HCT116 (cell line): Measurements from ENCODE around the gene KCNK2. TPM values are rescaled to one million over a fixed set of nuclear protein-coding genes. Genes with fewer than 3 reads are reported as not detected.

Experiments
- ATAC-seq: fragments of 200-7000 bp; cut with Tn5 transposase; 2 replicates; pipeline ENCODE4 v1.9.1; 2020; ENCODE audit warnings: mild to moderate bottlenecking, moderate library complexity
- BruUV-seq: library from RNA; stranded (reverse); fragments of 400-500 nt; replicated peaks from 2 replicates; lab custom pipeline; 2021; lab: Mats Ljungman, UMichigan
- CTCF ChIA-PET: fragments of 300-600 bp; sonication (Branson Sonifier 250); formaldehyde crosslinking; loops from one replicate; lab custom pipeline; 2021; ENCODE audit warnings: antibody characterized with exemption; lab: Charles Lee
- POLR2A ChIA-PET: fragments of 300-600, 350-600 bp; sonication (Branson Sonifier 250); formaldehyde crosslinking; loops from one replicate; lab custom pipeline; 2021; ENCODE audit warnings: antibody characterized with exemption; lab: Charles Lee
- RAD21 ChIA-PET, 2 experiments: fragments of 300-600 bp; sonication (Branson Sonifier 250); formaldehyde crosslinking; loops; one replicate each; lab custom pipeline; 2023; ENCODE audit warnings: low total read pairs in 2 of 2; ENCODE audit not compliant: uncharacterized antibody in 2 of 2, unreplicated experiment in 2 of 2, low non-redundant PET in 1 of 2; lab: Charles Lee
- DNase-seq: peaks from one replicate; pipeline ENCODE4 v3.0.0-alpha.2; 2010; ENCODE audit warnings: low read depth, low spot score
- H2AFZ ChIP-seq: fragments of 200-600 bp; shearing (Covaris generic), sonication (generic); 2 replicates; pipeline ENCODE4 v1.6.1; 2017; ENCODE audit warnings: low read depth, mixed run types, mixed read lengths, antibody characterized with exemption, low read length; ENCODE audit not compliant: poor library complexity, severe bottlenecking
- H3K27ac ChIP-seq: 2 replicates; pipeline ENCODE4 v1.5.1; 2012; ENCODE audit warnings: low read depth, low read length
- H3K27me3 ChIP-seq: fragments of 200-600 bp; sonication (generic); 2 replicates; pipeline ENCODE4 v1.6.1; 2016; ENCODE audit warnings: mixed run types, low read length, mixed read lengths; ENCODE audit not compliant: insufficient read depth
- H3K36me3 ChIP-seq, 2 experiments: fragments of 200-500 bp in 1 of 2; fragments of 200-600 bp in 1 of 2; sonication (Bioruptor generic) in 1 of 2; sonication (generic) in 1 of 2; 2 replicates each; pipeline versions ENCODE4 v1.5.1 to v1.6.1; 2014 to 2016; ENCODE audit warnings: low read length in 2 of 2, inconsistent platforms in 1 of 2, mixed read lengths in 1 of 2, mixed run types in 1 of 2; ENCODE audit not compliant: insufficient read depth in 2 of 2, control insufficient read depth in 1 of 2
- H3K4me1 ChIP-seq, 2 experiments: fragments of 200-600 bp in 1 of 2; sonication (generic) in 1 of 2; 2 replicates each; pipeline versions ENCODE4 v1.5.1 to v1.6.1; 2012 to 2017; ENCODE audit warnings: low read length in 2 of 2, inconsistent platforms in 1 of 2, mild to moderate bottlenecking in 1 of 2, mixed read lengths in 1 of 2, mixed run types in 1 of 2, moderate library complexity in 1 of 2; ENCODE audit not compliant: insufficient read depth in 2 of 2, control insufficient read depth in 1 of 2
- H3K4me2 ChIP-seq: fragments of 200-600 bp; sonication (generic); 2 replicates; pipeline ENCODE4 v1.6.1; 2017; ENCODE audit warnings: mixed run types, low read length, mixed read lengths
- H3K4me3 ChIP-seq, 2 experiments: fragments of 200-600 bp in 1 of 2; sonication (generic) in 1 of 2; replicated peaks in 1 of 2; 2 replicates each; pipeline ENCODE4 v1.5.1; 2011 to 2016; ENCODE audit warnings: low read length in 2 of 2, control low read depth in 1 of 2, low read depth in 1 of 2, mild to moderate bottlenecking in 1 of 2, mixed read lengths in 1 of 2, mixed run types in 1 of 2
- H3K79me2 ChIP-seq: fragments of 200-600 bp; sonication (generic); 2 replicates; pipeline ENCODE4 v1.6.1; 2017; ENCODE audit warnings: mild to moderate bottlenecking, mixed run types, low read length, moderate library complexity, mixed read lengths; ENCODE audit not compliant: insufficient read depth
- H3K9ac ChIP-seq: fragments of 200-600 bp; sonication (generic); 2 replicates; pipeline ENCODE4 v1.6.1; 2016; ENCODE audit warnings: low read length, mixed read lengths
- H3K9me2 ChIP-seq: fragments of 200-600 bp; sonication (generic), shearing (Covaris generic); 2 replicates; pipeline ENCODE4 v1.6.1; 2017; ENCODE audit warnings: mixed run types, mild to moderate bottlenecking, moderate library complexity; ENCODE audit not compliant: insufficient read depth
- H3K9me3 ChIP-seq, 2 experiments: fragments of 200-500 bp in 1 of 2; fragments of 200-600 bp in 1 of 2; sonication (Bioruptor generic) in 1 of 2; sonication (generic) in 1 of 2; 2 replicates each; pipeline ENCODE4 v1.6.1; 2014 to 2017; ENCODE audit warnings: low read length in 2 of 2, mixed read lengths in 2 of 2, inconsistent platforms in 1 of 2, low read depth in 1 of 2, mild to moderate bottlenecking in 1 of 2, mixed run types in 1 of 2, moderate library complexity in 1 of 2; ENCODE audit not compliant: control insufficient read depth in 1 of 2, insufficient read depth in 1 of 2
- H4K20me1 ChIP-seq: fragments of 200-600 bp; sonication (generic), shearing (Covaris generic); 2 replicates; pipeline ENCODE4 v1.6.1; 2017; ENCODE audit warnings: mixed run types, mild to moderate bottlenecking, moderate library complexity; ENCODE audit not compliant: insufficient read depth
- CBX3 ChIP-seq: IDR thresholded peaks from 2 replicates; pipeline ENCODE4 v1.6.1; 2012; ENCODE audit warnings: low read depth
- CEBPB ChIP-seq: IDR thresholded peaks from 2 replicates; pipeline ENCODE4 v1.6.1; 2012; ENCODE audit warnings: low read depth
- EZH2phosphoT487 ChIP-seq: fragments of 200-600 bp; IDR thresholded peaks from 2 replicates; pipeline ENCODE4 v1.6.1; 2018; ENCODE audit warnings: antibody characterized with exemption, borderline replicate concordance
- FOSL1 ChIP-seq: IDR thresholded peaks from 2 replicates; pipeline ENCODE4 v1.6.1; 2012; ENCODE audit warnings: low read depth
- JUND ChIP-seq: IDR thresholded peaks from 2 replicates; pipeline ENCODE4 v1.6.1; 2012
- POLR2A ChIP-seq: IDR thresholded peaks from 2 replicates; pipeline ENCODE4 v1.7.0; 2011; ENCODE audit warnings: borderline replicate concordance; ENCODE audit not compliant: insufficient read depth, insufficient read length; ENCODE audit errors: extremely low read depth
- POLR2AphosphoS5 ChIP-seq: IDR thresholded peaks from 2 replicates; pipeline ENCODE4 v1.6.1; 2011; ENCODE audit warnings: mild to moderate bottlenecking, low read depth, low read length, moderate library complexity
- REST ChIP-seq: IDR thresholded peaks from 2 replicates; pipeline ENCODE4 v1.6.1; 2012; ENCODE audit warnings: low read depth
- SIN3A ChIP-seq: IDR thresholded peaks from 2 replicates; pipeline ENCODE4 v1.6.1; 2012; ENCODE audit warnings: low read depth
- SRF ChIP-seq: IDR thresholded peaks from 2 replicates; pipeline ENCODE4 v1.6.1; 2012; ENCODE audit warnings: low read depth
- YY1 ChIP-seq: IDR thresholded peaks from 2 replicates; pipeline ENCODE4 v1.6.1; 2011; ENCODE audit warnings: low read length, low read depth, moderate library complexity, mild to moderate bottlenecking; ENCODE audit not compliant: insufficient replicate concordance; ENCODE audit errors: extremely low read depth
- ZFX ChIP-seq: fragments of 450-650 bp; IDR thresholded peaks from 2 replicates; pipeline ENCODE4 v1.6.1; 2017
- ZNF274 ChIP-seq: fragments of 200-500 bp; sonication (Bioruptor generic); IDR thresholded peaks from 2 replicates; pipeline ENCODE4 v1.6.1; 2014; ENCODE audit warnings: mild to moderate bottlenecking, low read depth, low read length, inconsistent platforms
- intact Hi-C: fragments of 100-400 bp; cut with micrococcal nuclease; formaldehyde crosslinking; loops from 2 replicates; pipeline ENCODE4 v1.10.0; 2022
- total RNA-seq: library from RNA; stranded (reverse); gene quantifications from one replicate; pipeline ENCODE4 v1.2.1, GENCODE V29; 2021; ENCODE audit not compliant: unreplicated experiment
- TF ChIP-seq, protein P1 (sequence below): IDR thresholded peaks from 2 replicates; pipeline ENCODE4 v1.6.1; 2012
- TF ChIP-seq, protein P2 (sequence below), 3 experiments: fragments of 200-600 bp in 1 of 3; sonication (generic) in 1 of 3; IDR thresholded peaks in 2 of 3; conservative IDR thresholded peaks in 1 of 3; 2 replicates each; pipeline ENCODE4 v1.5.1; 2012 to 2017; ENCODE audit warnings: low read depth in 2 of 3, low read length in 2 of 3, antibody characterized with exemption in 1 of 3, borderline replicate concordance in 1 of 3, control low read depth in 1 of 3, mild to moderate bottlenecking in 1 of 3, mixed read lengths in 1 of 3, mixed run types in 1 of 3, moderate library complexity in 1 of 3; ENCODE audit not compliant: insufficient read depth in 1 of 3

KCNK2 gene
- total RNA-seq, 1 experiment from 2014 or later: 0.27 TPM

GRCh38 chr1:215045698-215046308 lies 36.7 kb upstream of the KCNK2 start:
- Histone ChIP-seq H3K9me3 (no peaks in the 10 kb centered on the region), H2AFZ (no peak overlapping the region), H3K9me2 (no peaks in the 10 kb centered on the region), H3K36me3 (no peaks in the 10 kb centered on the region), H4K20me1 (no peaks in the 10 kb centered on the region), H3K79me2 (no peaks in the 10 kb centered on the region), H3K27me3 (no peaks in the 10 kb centered on the region), H3K4me1 (no peaks in the 10 kb centered on the region), H3K4me2 (no peak overlapping the region), H3K9ac (no peak overlapping the region), H3K4me3 (no peak overlapping the region), H3K27ac (no peak overlapping the region)
- DNase-seq (no peak), ATAC-seq (no peak)
- RAD21 ChIA-PET: no interaction called here
- POLR2A ChIA-PET: no interaction called here
- intact Hi-C loops: no loop called here
- no TSS peak for BruUV-seq
- TF ChIP-seq REST: no peak
- CTCF ChIA-PET: no interaction called here

DNA sequence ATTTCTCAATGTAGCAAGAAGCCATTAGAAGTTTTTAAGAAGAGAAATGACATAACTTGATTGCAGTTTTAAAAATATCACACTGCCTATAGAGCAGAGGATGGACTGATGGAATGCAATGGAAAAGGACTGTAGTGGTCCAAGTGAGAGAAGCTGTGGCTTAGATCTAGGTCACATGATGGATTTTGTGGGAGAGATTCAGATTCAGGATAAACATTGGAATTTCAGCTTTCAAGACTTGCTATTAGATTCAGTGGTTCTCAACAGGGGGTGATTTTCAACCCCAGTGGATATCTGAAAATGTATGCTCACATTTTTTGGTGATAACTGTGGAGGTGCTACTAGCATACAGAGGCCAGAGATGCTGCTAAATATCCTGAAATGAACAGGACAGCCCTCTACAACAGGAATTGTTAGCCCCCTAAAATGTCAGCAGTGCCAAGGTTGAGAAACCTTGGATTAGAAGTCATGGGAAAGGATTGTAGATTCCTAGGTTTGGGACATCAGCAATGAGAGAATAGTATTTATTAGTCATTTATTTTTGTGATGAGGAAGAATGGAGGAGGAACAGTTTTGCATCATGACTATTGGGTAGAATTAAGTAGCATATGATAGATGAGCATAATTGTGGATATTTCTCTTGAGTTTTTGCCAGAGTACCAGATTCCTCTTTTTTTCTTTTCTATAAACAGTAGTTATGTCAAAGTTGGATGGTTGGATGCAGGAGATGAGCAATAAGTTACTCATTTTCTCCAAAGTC lies 30.1 kb upstream of the KCNK2 start:
- Histone ChIP-seq H3K9ac (no peak overlapping the region), H3K36me3 (no peaks in the 10 kb centered on the region), H3K9me2 (no peaks in the 10 kb centered on the region), H2AFZ (no peak overlapping the region), H3K4me1 (no peaks in the 10 kb centered on the region), H4K20me1 (no peaks in the 10 kb centered on the region), H3K79me2 (no peaks in the 10 kb centered on the region), H3K27me3 (no peaks in the 10 kb centered on the region), H3K4me3 (no peak overlapping the region), H3K4me2 (no peak overlapping the region), H3K27ac (no peak overlapping the region), H3K9me3 (no peaks in the 10 kb centered on the region)
- DNase-seq: no peak
- ChIA-PET POLR2A (no interaction called here), CTCF (no interaction called here), RAD21 (no interaction called here)
- no peak for ATAC-seq
- intact Hi-C loops: no loop called here
- BruUV-seq: no TSS peak
- TF ChIP-seq POLR2AphosphoS5 (no peak), JUND (no peak), SIN3A (no peak), SRF (no peak), EZH2phosphoT487 (no peak), POLR2A (no peak), FOSL1 (no peak), CEBPB (no peak), CBX3 (no peak), ZFX (no peak), YY1 (no peak), ZNF274 (no peak)
- TF ChIP-seq, protein P1, sequence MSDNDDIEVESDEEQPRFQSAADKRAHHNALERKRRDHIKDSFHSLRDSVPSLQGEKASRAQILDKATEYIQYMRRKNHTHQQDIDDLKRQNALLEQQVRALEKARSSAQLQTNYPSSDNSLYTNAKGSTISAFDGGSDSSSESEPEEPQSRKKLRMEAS: no peak
- TF ChIP-seq, protein P2, sequence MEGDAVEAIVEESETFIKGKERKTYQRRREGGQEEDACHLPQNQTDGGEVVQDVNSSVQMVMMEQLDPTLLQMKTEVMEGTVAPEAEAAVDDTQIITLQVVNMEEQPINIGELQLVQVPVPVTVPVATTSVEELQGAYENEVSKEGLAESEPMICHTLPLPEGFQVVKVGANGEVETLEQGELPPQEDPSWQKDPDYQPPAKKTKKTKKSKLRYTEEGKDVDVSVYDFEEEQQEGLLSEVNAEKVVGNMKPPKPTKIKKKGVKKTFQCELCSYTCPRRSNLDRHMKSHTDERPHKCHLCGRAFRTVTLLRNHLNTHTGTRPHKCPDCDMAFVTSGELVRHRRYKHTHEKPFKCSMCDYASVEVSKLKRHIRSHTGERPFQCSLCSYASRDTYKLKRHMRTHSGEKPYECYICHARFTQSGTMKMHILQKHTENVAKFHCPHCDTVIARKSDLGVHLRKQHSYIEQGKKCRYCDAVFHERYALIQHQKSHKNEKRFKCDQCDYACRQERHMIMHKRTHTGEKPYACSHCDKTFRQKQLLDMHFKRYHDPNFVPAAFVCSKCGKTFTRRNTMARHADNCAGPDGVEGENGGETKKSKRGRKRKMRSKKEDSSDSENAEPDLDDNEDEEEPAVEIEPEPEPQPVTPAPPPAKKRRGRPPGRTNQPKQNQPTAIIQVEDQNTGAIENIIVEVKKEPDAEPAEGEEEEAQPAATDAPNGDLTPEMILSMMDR (IDR thresholded peaks at IDR 0.05 in 2 of 3, conservative IDR thresholded peaks at IDR 0.05 in 1 of 3; ENCODE audit: borderline replicate concordance in 1 of 3, insufficient read depth in 1 of 3, low read depth in 2 of 3, low read length in 2 of 3): no peak
